CD4-positive, alpha-beta T cell treated with Interleukin-4 for 4 hours (primary cell): Measurements from ENCODE around the gene GPR35.
A peak's percentile ranks its signal among the peaks of the same experiment; 100 is the strongest.
"Not testable (repeated sequence)": the region's sequence is repeated elsewhere in the genome, so short reads cannot be mapped to it uniquely, and the experiment has no call there.

Experiments
- DNase-seq: peaks from one replicate; pipeline ENCODE4 v3.0.0-alpha.2; 2020

GPR35 gene

DNA sequence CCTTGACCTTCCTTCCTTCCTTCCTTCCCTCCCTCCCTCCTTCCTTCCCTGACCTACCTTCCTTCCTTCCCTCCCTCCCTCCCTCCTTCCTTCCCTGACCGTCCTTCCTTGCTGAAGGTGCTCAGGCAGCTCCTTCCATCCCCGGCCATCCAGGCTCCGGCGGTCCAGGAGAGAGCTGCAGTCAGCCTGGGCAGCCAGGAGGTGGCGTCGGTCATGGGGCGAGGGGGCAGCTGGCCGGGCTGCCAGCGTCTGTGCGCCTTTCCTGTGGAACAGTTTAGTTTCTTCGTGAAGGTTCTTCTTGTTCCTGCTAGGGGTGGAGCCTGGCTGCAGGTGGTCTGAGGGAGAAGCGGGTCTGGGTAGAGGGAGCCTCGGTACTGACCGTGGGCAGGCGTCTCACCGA, 15.7 kb downstream of the GPR35 start:
- no peak for DNase-seq

DNA sequence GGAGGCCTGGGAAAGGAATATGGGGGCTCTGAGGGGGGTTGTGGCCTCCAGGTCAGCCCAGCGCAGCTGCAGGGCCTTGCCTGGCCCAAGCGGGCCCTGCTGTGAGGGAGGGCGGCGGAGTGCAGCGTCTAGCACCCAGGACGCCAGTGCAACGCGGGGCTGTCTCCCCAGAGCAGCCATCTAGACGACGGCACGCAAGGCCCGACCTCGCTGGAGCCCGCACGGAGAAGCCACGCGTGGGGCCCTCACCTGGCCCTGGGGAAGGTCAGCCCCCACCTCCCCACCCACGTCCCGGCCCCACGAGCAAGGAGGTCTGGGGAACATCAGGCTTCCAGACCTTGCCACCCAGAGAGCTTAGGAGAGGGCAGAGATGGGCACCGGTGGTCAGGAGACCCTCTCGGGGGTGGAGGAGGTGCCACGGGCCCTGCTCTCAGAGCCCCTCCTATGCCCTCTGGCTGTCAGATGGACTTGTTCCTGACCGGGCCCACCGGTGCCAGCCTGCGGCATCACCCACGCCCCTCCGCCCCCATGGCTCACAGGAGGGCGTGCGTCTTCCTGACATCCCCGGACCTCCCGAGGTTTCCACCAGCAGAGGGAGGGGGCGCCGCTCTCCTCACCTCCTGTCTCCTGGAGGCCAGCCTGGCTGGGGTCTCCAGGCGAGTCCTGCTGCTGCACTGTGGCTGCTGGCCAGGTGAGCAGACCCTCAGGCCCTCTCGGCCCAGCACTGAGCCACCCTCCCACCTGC, 17.0 kb downstream of the GPR35 start:
- no peak for DNase-seq

DNA sequence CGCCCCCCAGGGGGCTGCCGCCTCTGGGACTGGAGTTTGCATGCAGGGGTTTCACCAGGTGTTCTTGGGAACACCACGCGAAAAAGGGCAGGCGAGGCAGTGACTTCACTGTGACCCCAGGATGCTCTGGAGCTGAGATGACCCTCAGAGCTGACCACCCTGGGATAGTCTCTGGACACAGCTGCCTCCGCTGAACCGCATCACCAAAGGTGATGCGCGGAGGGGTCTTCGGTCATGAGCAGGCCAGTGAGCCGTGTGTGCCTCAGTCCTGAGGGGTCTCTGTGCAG, 17.5 kb downstream of the GPR35 start:
- no peak for DNase-seq

DNA sequence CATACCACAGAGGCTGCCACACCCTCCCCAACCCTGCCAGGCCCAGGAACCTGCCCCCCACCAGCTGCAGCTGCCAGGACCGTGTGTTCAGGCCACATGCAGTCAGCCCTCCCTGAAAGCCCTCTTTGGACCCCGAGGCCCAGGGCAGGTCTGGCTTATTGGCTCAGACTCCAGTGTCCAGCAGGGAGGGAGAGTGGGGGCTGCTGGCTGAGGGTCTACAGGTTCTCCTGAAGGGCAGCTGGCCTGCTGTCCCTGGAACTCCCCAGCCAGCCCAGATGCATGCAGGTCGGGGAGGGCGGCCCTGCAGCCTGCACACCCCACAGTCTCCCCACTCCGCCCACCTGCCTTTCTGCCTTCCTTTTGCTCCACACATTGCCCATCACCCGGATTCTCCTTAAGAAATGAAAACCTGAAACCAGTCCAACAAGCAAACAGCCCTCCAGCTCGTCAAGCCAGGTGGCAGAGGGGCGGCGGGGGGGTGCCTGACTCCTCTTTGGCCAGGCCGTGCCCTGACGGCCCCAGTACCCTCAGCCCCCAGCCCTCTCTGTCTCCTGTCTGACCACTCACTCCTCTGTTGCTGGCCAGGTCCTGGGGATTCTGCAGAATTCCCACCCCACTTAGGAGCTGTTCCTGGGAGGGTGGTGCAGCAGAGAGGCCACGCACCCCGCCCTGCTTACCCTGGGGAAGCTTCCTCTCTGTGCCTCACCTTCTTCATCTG, 18.0 kb downstream of the GPR35 start:
- no peak for DNase-seq

DNA sequence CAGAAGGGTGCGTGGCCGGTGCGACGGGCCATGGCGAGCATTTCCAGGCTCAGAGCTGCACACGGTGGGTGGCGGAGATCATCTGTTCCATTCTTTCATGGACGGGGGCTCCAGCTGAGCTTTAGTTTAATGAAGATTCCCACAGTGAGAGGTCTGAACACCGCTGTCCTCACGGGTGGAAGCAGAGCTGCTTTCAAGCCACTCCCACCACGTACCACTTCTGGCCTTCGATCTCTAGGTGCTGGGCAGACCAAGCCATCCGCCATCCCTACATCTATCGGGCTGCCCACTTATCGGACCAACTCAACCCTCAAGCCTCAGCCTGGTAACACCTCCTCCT, 18.5 kb downstream of the GPR35 start:
- DNase-seq, result no peak

DNA sequence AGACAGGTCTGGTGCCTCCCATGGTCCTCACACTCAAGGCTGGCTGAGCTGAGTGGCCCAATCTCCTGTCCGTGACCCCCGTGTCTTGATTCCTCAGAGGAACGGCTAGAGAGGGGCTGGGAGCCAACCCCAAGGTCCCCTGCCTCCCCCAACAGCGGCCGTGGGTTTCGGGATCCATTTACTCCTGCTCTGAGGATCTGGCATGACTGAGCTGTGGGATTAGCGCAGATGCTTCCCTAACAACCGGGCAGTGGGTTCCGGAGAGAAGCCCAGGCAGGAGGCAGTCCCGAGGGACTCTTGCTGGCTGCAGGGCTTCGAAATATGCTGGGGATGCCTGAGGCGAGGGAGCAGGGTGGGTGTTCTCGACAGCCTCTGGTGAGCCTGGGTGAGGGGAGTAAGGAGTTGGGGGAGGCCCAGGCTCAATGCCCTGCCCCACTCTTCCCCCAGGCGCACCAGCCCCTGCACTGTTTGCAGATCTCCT, 18.9 kb downstream of the GPR35 start:
- no peak for DNase-seq

DNA sequence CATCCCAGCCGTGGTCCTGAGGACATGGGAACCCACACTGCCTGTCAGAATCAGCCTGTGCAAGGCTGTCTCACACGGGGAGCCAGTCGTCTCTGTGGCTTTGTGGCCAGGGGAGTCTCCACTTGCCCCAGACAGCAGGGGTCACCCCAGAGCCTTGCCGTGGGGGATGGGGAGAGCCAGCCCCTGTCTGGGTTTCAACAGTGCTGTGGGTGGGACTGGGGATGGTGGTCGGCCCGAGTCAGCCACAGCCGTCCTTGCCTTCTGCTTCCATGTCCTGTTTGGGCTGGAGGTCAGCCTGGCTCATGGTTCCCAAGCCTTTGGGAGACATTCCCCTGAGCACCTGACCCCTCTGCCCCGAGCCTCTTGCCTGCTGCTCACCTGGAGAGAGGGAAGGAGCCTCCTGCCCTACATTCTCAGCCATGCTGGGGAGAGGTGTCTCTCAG, 19.6 kb downstream of the GPR35 start:
- no peak for DNase-seq

DNA sequence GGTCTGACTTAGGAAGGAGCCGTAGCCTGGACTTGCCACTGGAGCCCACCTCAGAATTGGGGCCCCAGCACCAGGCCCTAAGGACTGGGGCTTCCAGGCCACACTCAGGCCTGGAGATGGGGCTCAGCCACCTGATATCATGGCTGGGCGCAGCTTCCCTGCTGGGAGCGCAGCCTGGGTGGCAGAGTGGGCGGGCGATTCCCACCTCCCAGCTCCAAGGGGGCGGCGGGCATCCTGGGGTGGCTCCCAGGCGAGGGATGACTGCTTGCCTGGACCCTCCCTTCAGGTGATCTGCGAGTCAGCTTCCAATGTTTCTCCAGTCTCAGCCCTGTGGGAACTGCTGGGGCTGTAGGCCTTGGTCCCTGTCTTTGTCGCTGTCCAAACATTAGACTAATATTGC, 20.1 kb downstream of the GPR35 start:
- no peak for DNase-seq

DNA sequence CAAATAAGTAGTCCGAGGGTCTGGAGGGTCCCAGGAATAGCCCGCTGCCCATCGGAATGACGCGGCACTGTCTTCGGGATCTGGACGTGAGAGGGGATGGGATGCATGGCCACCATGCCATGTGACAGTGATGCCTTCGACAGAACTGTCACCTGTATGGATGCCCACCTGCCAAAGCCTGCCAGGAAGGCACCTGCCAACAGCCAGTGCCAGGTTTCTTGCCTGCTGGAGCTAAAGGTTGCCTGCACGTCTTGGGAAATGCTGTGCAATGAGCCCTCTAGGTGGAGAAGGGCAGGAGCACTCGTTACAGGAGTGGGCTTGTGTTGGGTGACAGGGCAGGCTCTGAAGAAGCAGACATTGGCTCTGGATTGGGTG, 20.5 kb downstream of the GPR35 start:
- no peak for DNase-seq

DNA sequence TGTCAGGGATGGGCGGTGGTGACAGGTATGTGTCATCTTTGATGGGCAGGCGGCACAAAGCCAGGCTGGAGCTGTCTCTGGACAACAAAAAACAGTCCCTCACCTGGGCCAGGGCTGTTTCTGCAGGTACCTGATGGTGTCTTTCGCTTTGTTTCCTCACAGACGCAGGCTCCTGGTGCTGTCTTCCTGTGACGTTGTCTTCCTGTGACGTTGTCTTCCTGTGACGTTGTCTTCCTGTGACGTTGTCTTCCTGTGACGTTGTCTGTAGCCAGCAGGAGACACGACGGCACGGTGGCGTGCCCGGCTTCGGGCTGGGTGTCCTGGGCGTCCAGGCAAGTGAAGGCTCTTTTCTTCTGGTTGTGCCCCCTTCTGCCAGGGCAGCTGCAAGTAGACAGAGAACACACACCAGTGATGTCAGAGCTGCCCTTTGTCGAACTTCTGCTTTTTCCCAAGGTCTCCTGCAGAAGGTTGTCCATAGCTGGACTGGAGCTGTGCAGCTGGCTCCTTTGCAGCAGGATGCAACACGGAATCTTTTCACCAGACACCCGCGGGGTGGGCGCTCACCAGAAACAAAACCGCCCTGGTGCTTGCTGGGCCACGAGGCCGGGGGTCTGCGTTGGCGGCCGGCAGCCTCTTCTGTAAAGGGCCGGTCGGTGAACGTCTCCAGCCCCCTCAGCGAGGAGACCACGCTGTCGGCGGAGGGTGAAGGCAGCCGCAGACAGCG, 21.1 kb downstream of the GPR35 start:
- peak; percentile 48 for DNase-seq

DNA sequence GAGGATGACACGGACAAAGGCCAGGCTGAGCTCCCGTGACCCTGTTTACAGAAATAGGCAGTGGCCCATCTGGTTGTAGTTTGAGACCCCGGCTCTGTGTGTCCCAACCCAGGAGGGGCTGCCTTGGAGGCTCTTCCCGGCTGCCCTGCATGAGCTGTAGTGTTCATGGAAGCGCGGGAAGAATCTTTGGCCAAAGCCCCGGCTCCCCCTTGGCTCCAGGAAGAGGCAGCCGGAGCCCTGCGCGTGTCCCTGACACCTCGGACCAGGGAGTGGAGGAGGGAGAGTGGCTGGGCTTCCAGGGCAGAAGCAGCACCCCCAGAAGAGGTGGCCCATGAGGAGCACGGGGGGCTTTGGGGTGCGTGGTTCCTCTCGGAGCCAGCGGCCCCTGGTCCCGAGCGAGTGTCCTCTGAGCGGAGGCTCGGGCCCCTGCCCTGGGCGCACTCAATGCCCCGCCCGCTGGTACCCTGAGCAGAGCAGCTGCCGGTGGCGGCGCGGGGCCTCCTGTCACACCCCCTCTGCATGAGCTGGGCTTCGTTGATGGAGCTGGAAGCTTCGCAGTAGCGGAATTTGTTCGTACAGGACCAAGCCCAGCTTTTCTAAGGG, 21.7 kb downstream of the GPR35 start:
- no peak for DNase-seq

DNA sequence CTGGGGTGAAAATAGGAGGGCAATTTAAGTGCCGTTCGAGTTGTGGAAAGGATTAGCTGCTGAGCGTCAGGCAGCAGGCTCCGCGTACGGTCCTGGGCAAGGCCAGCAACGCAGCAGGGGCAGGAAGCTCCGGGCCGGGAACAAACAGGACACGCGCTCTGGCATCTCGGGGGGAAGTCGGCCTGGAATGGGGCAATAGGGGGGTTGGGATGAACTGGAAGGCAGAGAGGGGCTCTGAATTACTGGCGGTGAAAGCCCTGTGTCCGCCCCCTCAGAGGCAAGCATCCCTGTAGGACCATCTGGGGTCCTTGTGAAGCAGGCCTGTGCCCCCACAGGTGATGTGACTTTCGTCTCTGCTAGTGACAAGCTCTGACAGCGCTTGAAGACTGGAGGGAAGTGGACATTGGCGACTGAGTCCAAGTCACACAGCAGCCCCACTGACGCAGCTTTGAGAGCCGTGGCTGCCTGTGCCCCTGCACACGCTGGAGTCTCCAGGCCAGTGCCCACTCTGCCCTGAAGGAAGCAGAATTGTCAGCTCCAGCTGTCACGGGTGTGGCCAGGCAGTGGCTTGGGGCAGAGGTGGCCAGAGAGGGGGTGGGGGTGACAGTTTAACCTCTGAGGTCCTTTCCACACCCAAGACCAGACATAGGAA, 22.3 kb downstream of the GPR35 start:
- no peak for DNase-seq

DNA sequence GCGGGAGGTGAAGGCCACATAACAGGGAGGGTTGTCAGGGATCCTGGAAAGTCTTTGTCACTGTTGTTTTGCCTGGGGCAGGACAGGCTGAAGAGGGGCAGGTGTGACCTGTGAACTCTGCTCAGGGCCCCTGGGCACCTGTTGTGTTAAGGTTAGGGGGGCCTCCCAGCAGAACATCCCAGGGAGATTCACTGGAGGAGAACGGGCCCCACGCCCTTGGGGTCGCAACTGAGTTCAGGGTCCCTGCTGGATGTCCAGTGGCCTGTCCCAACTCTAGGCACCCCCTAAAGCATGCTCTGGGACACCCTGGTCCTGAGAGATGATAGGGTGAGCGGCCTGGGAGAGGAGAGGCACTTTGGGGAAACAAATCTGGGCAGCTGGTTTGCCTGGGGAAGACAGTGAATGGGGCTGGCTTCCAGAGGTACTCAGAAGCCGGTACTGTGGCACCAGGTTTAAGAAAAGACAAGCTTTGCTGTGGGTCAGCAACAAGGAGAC, 22.9 kb downstream of the GPR35 start:
- DNase-seq, result no peak

DNA sequence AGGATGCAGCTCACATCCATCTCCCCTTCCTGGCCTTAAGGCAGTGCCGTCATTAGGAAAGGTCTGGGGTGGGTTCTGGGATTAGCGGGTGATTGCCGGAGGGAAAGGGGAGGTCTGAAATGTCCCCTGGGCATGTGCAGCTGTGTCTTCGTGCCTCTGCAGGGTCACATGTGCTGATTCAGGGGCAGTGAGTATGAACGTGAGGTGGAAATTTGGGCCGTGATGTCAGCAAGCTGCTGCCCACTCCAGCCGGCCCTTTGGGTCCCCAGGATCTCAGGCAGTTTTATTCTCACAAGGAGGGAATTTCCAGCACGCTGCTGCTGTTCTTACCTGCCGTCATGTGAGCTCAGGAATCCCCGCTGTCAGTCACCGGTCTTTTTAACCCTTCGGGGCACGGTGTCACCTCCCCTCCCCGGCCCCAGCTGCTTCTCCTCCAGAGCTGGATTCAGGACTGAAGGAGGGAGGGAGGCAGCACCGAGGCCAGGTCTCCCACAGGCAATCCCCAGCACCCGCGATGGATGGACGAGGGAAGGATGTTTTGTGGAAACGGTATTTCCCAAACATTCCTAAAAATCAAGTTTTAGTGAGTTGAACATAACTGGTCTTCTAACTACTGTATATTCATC, 23.5 kb downstream of the GPR35 start:
- DNase-seq, result no peak

DNA sequence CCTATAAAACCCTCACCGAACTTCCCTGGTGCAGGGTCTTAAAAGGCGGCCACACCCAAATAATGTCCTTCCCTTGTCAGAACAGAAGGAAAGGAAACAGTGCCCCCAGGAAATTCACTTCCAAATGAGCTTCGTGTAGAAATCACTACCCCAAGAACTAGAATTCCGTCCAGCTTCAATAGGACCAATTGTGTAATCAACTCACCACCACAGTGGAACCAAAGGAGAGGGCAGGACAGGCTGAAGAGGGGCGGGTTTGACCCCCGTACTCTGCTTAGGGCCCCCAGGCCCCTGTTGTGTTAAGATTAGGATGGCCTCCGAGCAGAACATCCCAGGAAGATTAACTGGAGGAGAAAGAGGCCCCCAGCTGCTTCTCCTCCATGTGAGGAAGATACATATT, 24.1 kb downstream of the GPR35 start:
- DNase-seq, result no peak

DNA sequence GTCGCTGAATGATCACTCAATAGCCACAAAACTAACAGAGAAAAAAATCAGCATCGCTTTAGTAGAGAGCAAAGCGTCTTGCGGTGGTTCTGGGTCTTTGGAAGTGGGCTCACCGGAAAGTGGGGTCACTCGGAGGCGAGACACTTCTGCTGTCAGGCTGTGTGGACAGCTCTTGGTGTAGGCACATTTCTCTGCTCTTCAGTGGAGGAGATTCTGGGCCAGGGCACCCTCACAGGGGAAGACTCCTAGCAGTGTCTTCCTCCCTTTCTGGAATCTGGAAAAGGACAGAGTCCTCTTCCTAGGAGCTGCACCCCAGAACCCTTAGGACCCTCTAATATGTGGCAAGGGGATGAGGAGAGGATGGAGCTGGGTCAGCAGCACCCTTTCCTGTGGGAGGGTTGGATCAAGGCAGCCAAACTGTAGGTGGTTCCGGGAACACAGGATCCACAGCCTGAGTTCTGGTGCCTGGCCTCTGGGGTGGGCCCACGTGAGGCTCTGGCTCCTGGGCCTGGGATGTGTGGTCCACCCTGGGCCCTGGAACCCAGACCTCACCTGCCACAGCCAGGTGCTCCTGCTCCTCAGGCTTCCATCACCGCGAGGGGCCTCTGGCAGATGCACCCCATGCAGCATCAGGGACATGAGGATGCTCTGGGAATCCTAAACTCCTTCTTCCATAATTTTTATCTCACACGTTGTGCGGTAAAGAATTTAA, 25.1 kb downstream of the GPR35 start:
- DNase-seq, result no peak

DNA sequence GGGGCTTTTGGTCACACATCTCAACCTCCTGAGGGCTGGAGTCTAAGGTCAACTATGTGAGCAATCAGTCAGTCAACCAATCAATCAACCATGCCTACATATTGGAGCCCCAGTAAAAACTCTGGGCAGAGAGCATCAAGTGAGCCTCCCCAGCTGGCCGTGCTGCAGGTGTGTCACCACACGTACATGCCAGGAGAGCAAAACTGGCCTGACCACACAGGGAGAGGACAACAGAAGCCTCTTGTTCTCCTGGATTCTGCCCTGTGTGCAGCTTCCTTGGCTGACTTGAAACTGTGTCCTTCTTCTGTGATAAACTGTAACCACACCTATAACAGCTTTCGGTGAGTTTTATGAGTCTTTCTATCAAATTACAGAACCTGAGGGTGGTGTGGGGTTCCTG, 25.9 kb downstream of the GPR35 start:
- no peak for DNase-seq

DNA sequence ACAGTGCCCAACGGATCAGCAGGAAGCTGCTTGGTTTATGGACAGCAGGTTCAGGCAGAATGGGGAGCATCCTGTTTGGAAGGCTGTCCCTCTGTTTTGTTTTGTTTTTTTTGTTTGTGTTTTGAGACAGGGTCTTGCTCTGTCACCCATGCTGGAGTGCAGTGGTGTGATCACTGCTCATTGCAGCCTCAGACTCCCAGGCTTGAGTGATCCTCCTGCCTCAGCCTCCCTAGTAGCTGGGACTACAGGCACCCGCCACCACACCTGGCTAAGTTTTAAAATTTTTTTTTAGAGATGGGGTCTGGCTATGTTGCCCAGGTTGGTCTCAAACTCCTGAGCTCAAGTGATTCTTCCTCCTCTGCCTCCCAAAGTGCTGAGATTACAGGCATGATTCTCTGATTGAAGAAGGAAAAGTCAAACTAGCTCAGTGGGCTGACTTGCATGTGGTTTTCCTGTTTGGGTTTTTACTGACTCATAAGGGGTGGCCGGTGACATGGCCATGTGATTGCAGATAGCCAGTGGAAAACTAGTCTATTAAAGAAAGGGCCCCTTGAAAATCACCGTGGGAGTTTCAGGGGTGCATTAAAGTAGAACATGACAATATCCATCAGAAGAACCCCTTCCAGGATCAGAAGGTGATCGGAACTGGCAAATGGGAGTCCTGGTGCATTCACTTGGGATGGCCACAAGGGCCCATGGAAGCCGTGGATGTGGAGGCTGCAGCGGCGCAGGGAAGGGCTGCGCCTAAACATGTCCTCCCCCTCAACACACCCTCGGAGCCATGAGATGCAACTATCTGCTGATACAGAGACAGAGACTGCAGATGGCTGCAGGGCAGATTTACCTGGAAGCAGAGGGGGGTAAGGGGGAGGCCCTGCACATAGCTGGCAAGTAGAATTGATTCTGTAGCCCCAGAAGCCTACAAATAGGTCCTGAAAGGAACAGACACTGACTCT, 30.9 kb downstream of the GPR35 start:
- DNase-seq, result peak; percentile 33

DNA sequence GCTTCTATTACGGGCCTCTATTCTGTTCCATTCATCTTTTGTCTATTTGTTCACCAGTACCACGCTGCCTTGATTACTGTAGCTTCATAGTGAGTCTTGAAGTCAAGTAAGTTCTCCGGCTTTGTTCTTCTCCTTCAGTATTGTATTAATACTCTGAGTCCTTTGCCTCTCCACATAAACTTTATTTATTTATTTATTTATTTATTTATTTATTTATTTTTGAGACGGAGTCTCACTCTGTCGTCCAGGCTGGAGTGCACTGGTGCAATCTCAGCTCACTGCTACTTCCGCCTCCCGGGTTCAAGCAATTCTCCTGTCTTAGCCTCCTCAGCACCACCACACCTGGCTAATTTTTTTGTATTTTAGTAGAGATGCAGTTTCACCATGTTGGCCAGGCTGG, 34.6 kb downstream of the GPR35 start:
- not testable (repeated sequence) for DNase-seq

DNA sequence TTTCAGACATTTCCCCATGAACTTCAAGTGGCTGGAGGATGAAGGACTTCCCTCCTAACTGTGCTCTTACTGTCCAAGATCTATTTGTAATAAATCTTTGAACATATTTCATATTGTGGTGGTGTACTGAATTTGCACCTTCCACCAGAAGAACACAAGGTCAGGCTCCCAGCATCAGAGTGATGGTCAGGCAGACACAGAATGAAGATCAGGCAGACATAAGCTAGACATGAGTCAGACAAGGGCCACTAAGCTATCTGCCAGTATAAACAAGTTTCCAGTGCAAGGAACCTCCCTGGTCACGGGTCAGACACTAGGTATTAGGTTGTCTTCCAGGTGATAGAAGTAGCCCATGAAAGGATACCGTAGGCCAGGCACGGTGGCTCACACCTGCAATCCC, 37.4 kb downstream of the GPR35 start:
- no peak for DNase-seq
